Peyer's patch (tissue), 4 donors: ENCODE results near the gene TTC23. TPM values are rescaled to one million over a fixed set of nuclear protein-coding genes. Genes with fewer than 3 reads are reported as not detected.

Experiments
- DNase-seq, 3 donors: peaks; one replicate each; pipeline ENCODE4 v3.0.0-alpha.2; 2017 to 2019
- H3K27ac ChIP-seq, 4 donors: fragments of 200-600 bp; sonication (generic); one replicate each; pipeline ENCODE4 v1.5.1; 2016 to 2019
- H3K27me3 ChIP-seq, 2 donors: fragments of 200-600 bp; sonication (generic); one replicate each; pipeline ENCODE4 v1.5.1; 2019
- H3K36me3 ChIP-seq, 3 donors: fragments of 200-600 bp; sonication (generic); one replicate each; pipeline ENCODE4 v1.5.1; 2016 to 2019
- H3K4me1 ChIP-seq, 4 donors: fragments of 200-600 bp; sonication (generic); one replicate each; pipeline ENCODE4 v1.5.1; 2016 to 2019
- H3K4me3 ChIP-seq, 4 donors: fragments of 200-600 bp; sonication (generic); 1 replicate in 3 of 4; 2 replicates in 1 of 4; pipeline ENCODE4 v1.5.1; 2016 to 2019; ENCODE audit warnings: mild to moderate bottlenecking in 1 of 4
- H3K9me3 ChIP-seq, 4 donors: fragments of 200-600 bp; sonication (generic); one replicate each; pipeline ENCODE4 v1.5.1; 2016 to 2019; ENCODE audit warnings: mild to moderate bottlenecking in 1 of 4
- POLR2A ChIP-seq, 2 donors: fragments of 450-650 bp; IDR thresholded peaks; one replicate each; pipeline ENCODE4 v1.5.1; 2017; ENCODE audit warnings: antibody characterized with exemption in 2 of 2, mild to moderate bottlenecking in 2 of 2, moderate library complexity in 2 of 2
- total RNA-seq, 4 donors: library from RNA; depleted of rRNA; stranded (reverse); fragments of >200 nt; gene quantifications; one replicate each; pipeline ENCODE4 v1.1.0, GENCODE V29; 2016
- TF ChIP-seq, protein P1 (sequence below), 6 experiments: fragments of 450-650 bp in 4 of 6; fragments of 200-600 bp in 2 of 6; sonication (generic) in 1 of 6; IDR thresholded peaks; one replicate each; pipeline ENCODE4 v1.5.1; 2017 to 2019; ENCODE audit warnings: antibody characterized with exemption in 6 of 6, mild to moderate bottlenecking in 3 of 6, moderate library complexity in 1 of 6

TTC23 gene
- total RNA-seq, 4 donors from 2014 or later: 8.2 to 33.0 (median 22.9) TPM

DNA sequence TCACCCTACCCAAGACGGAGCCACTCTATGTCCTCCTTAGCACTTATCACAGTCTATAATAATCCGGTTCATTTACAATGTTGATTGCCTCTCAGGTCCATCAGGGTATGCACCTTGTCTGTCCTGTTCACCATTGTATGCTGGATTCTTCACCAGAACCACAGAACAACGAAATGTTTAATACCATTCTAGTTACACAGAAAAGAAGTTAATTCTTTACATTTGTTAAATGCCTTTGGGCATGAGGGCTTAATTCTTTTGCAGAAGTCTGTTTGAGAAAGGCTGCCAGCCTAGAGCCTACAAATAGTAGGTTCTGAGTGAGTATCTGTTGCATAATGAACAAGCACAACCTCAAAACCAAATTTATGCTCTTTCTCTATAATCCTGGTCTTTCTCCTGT is 22.6 kb downstream of the TTC23 start:
- Histone ChIP-seq H3K36me3 (peaks cover 0 to 49% (median 0%) of the 10 kb centered on the region in 3 donors), H3K27me3 (no peaks in the 10 kb centered on the region), H3K9me3 (no peaks in the 10 kb centered on the region), H3K4me3 (no peak overlapping the region), H3K27ac (no peak overlapping the region), H3K4me1 (no peaks in the 10 kb centered on the region)
- TF ChIP-seq POLR2A (IDR thresholded peaks at IDR 0.05): no peak
- TF ChIP-seq, protein P1, sequence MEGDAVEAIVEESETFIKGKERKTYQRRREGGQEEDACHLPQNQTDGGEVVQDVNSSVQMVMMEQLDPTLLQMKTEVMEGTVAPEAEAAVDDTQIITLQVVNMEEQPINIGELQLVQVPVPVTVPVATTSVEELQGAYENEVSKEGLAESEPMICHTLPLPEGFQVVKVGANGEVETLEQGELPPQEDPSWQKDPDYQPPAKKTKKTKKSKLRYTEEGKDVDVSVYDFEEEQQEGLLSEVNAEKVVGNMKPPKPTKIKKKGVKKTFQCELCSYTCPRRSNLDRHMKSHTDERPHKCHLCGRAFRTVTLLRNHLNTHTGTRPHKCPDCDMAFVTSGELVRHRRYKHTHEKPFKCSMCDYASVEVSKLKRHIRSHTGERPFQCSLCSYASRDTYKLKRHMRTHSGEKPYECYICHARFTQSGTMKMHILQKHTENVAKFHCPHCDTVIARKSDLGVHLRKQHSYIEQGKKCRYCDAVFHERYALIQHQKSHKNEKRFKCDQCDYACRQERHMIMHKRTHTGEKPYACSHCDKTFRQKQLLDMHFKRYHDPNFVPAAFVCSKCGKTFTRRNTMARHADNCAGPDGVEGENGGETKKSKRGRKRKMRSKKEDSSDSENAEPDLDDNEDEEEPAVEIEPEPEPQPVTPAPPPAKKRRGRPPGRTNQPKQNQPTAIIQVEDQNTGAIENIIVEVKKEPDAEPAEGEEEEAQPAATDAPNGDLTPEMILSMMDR (IDR thresholded peaks at IDR 0.05): no peak
- DNase-seq: no peak

GRCh38 chr15:99224372-99225214 is 24.8 kb downstream of the TTC23 start:
- Histone ChIP-seq H3K9me3 (no peaks in the 10 kb centered on the region), H3K36me3 (peaks cover 0 to 69% (median 0%) of the 10 kb centered on the region in 3 donors), H3K4me3 (no peak overlapping the region), H3K27ac (no peak overlapping the region), H3K4me1 (no peaks in the 10 kb centered on the region), H3K27me3 (no peaks in the 10 kb centered on the region)
- TF ChIP-seq, protein P1 (IDR thresholded peaks at IDR 0.05): no peak
- no peak for TF ChIP-seq POLR2A (IDR thresholded peaks at IDR 0.05)
- no peak for DNase-seq

GRCh38 chr15:99213187-99213811 is 36.1 kb downstream of the TTC23 start:
- peak; percentile 63 to 88 (median 75) for DNase-seq
- no peaks in the 10 kb centered on the region for H3K4me1 ChIP-seq
- H3K36me3 ChIP-seq: peaks cover 0 to 26% (median 0%) of the 10 kb centered on the region in 3 donors
- no peaks in the 10 kb centered on the region for H3K9me3 ChIP-seq
- peak overlapping the region in 1 of 4 donors; percentile 58 for H3K27ac ChIP-seq
- H3K4me3 ChIP-seq: no peak overlapping the region
- TF ChIP-seq, protein P1 (IDR thresholded peaks at IDR 0.05): peak; percentile 26 to 91 (median 81)
- TF ChIP-seq POLR2A (IDR thresholded peaks at IDR 0.05): no peak
- no peaks in the 10 kb centered on the region for H3K27me3 ChIP-seq

DNA sequence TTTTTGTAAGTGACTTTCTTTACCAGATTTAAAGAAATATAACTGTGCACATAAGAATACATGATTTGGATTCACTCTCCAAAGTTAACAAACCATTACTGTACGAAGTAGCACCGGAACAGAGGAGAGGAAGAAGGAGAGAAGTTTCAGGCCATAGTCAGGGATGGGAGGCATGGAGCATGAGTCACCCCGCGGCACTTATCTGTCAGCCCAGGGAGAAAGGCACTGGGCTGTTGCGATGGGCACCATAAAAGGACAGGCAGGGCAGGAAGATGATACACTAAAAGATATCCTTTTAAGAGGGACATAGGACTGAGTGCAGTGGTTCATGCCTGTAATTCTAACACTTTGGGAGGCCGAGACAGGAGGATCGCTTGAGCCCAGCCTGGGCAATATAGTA is 37.0 kb downstream of the TTC23 start:
- Histone ChIP-seq H3K27me3 (no peaks in the 10 kb centered on the region), H3K36me3 (peaks cover 0 to 18% (median 0%) of the 10 kb centered on the region in 3 donors), H3K4me3 (no peak overlapping the region), H3K4me1 (no peaks in the 10 kb centered on the region), H3K9me3 (no peaks in the 10 kb centered on the region), H3K27ac (peak overlapping the region in 2 of 4 donors; percentile 3 to 58)
- no peak for DNase-seq
- no peak for TF ChIP-seq POLR2A (IDR thresholded peaks at IDR 0.05)
- TF ChIP-seq, protein P1 (IDR thresholded peaks at IDR 0.05): no peak

GRCh38 chr15:99211926-99212325 is 37.5 kb downstream of the TTC23 start:
- TF ChIP-seq POLR2A (IDR thresholded peaks at IDR 0.05): no peak
- TF ChIP-seq, protein P1 (IDR thresholded peaks at IDR 0.05): no peak
- no peak for DNase-seq
- H3K4me3 ChIP-seq: no peak overlapping the region
- peak overlapping the region in 1 of 4 donors; percentile 58 for H3K27ac ChIP-seq
- H3K4me1 ChIP-seq: no peaks in the 10 kb centered on the region
- no peaks in the 10 kb centered on the region for H3K27me3 ChIP-seq
- H3K36me3 ChIP-seq: peaks cover 0 to 16% (median 0%) of the 10 kb centered on the region in 3 donors
- no peaks in the 10 kb centered on the region for H3K9me3 ChIP-seq
